Activated CD4-positive, alpha-beta T cell treated with anti-CD3 and anti-CD28 coated beads, Interleukin-2, amount 50 U/mL, for 48 hours (primary cell): ENCODE measurements around the gene ZNF35.

Experiments used
- DNase-seq, 2 experiments: peaks; one replicate each; pipeline ENCODE4 v3.0.0-alpha.2; 2020

Gene ZNF35

DNA sequence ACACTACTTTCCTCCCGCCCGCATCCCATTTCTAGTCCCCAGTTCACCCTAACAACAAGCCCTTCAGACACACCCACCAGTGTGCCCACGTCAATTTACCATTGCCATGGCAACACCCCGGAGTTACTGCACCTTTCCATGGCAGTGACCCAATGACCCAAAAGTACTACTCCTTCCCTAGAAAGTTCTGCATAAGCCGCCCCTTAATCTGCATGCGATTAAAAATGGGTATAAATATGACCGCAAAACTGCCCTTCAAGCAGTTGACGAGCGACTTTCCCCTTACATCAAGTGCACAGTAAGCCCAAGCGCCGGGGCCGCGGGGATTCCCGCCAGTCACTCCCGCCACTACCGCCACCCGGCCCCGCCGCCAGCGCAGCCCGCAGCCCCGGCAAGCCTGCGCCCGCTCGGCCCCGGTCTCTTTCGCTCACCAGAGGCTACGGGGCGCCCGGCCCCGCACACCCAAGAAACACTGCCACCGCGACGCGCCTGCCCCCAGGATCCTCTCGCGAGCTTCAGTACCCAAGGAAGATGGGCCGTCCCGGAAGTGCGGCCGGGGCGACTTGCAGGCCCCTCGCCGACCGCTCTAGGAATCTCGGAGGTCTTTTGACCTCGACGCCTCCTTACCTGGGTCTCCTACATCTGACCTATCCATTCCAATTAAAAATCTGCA lies 36.7 kb downstream of the ZNF35 start:
- peak; percentile 31 to 48 for DNase-seq

DNA sequence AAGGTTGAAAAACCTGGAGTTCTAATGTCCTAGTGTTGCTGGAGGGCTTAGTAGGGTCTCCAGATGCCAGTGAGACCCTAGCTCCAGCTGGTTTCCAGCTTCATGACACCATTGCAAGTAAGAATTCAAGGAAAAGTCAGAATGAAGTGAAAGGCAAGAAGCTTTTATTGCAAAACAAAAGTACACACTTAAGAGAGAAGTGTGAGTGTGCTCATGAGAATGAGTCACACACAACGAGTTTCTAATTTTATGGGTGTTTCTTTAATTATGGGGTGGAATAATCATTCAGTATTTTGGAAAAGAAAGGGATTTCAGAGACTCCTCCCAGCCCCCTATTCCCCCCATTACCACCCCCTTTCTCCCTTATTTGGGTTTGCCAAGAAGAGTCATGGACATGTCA lies 39.4 kb downstream of the ZNF35 start:
- DNase-seq: no peak
